ENCODE measurements around the gene PIP5K1C.
"Not testable (repeated sequence)": the region's sequence is repeated elsewhere in the genome, so short reads cannot be mapped to it uniquely, and the experiment has no call there.

The PIP5K1C gene

DNA sequence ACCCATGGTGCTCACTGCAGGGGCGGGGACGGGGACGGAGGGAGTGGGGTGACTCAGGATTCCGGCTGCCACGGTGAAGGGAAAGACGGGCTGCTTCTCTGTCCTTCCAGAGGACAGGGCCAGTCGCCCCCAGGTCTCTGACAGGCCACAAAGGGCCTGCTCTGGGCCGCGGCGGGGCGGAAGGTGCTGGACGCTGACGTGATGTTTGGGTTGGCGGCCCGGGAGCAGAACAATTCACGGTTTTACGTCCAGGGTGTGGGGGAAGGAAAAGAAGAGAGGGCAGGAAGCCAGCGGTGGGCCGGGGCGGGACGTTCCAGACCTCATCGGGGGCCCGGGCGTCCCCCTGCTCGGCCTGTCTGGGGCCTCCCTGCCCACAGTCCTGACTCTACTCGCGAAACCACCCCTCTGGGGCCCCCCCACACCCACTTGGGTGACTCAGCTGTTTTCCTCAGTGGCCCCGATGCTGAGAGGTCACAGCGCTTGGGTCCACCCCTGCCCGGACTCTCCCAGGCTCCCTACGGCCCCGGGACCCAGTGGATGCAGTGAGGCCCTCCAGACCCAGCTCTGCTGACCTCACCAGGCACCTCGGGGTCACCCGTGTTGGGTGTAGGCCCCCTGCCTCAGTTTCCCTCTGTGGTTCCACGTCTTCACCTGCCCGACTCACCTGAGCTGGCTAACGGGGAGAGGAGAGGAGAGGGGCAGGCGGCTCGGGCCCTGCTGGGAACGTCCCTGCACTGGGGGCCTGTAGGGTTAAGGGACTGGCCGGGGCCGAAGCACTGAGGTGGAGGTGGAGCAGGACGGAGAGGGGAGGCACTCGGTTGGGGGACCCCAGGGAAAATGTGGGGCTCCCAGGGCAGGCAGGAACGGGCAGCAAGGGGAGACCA is 29.2 kb downstream of the PIP5K1C start:
- peak; percentile 80 for ATAC-seq (replicated peaks)
- Mint-ChIP-seq H3K27ac (peak overlapping the region; percentile 74 to 82), H3K4me1 (ENCODE audit: low read depth in 2 of 2) (peaks cover 14 to 33% of the 10 kb centered on the region in 2 donors), H3K9me3 (no peaks in the 10 kb centered on the region), H3K4me3 (peak overlapping the region; percentile 68 to 73), H3K36me3 (ENCODE audit: insufficient read depth) (peaks cover 5% of the 10 kb centered on the region), H3K27me3 (no peaks in the 10 kb centered on the region)
- DNase-seq: peak in 2 of 3 experiments; percentile 33 to 34

DNA sequence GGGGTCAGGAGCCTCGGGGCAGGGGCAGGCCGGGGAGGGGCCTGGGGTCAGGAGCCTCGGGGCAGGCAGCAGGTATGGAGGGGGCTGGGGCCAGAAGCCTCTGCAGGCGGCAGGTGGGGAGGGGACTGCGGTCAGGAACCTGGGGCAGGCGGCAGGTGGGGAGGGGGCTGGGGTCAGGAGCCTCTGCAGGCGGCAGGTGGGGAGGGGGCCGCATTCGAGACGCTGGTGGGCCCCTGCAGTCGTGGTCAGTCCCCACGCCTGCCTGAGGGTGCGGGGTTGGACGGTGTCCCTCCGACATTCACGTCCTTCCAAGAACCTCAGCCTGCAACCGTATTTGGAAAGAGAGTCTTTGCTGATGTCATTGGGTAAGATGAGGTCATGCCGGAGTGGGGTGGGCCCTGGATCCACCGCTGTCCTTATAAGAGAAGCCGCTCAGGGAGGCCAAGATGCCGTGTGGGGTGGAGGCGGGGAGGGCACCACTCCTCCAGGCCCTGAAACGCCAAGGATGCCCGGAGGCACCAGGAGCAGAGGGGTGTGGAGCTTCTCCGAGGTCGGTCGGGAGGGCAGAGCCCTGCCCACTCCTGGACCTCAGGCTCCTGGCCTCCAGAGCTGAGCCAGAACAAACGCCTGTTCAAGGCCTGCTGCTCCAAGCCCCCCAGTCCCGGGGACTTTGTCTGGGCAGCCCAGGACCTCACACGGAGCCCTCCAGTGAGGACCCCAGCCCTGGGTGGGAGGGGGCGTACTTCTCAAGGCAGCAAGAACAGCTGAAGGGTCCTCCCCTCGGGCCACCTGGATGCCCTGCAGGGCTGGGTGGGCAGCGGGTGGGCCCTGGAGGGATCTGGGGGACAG is 30.1 kb downstream of the PIP5K1C start:
- ATAC-seq (replicated peaks) (no peak), DNase-seq (no peak)
- Mint-ChIP-seq H3K27ac (peak overlapping the region; percentile 76 to 82), H3K27me3 (no peaks in the 10 kb centered on the region), H3K4me1 (ENCODE audit: low read depth in 2 of 2) (peaks cover 16 to 33% of the 10 kb centered on the region in 2 donors), H3K4me3 (peak overlapping the region; percentile 68 to 73), H3K36me3 (ENCODE audit: insufficient read depth) (peaks cover 8% of the 10 kb centered on the region), H3K9me3 (no peaks in the 10 kb centered on the region)

DNA sequence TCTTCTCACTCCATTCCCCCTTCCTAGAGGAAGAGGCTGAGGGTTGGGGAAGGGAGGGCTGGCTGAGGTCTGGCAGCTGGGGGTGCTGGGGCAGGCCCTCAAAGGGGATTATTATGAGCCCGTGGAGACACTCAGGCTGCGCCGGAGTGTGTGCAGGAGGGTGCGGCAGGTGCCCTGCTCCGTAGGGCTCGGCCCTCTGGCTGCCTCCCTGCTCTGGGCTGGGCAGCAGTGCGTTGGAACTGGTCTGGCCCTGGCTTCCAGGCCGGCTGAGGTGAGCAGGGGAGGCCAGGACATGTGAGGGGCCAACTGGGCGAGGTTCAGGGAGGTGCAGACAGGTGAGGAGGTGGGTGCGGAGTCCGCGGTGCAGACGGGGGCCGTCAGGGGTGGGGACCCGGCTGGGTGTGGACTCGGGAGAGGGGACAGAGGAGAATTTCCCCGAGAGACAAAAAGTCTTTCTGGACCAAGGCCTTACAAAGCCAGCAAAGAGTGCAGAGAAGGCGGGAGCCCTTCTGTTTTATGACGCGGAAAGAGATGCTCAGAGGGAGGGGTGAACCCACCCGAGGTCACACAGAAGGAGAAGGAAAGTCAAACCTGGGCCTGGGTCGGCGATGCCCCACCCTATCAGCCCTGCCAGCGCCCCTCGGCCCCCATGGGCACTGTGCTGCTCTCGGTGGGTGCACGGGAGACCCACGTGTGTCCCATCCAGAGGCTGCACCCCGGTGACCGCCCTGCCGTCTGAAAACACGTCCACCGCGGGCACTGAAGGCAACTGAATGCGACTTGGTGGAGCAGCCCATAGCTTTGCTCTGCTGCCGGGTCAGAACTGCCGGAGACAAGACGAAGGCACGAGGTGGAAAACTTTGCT is 31.0 kb downstream of the PIP5K1C start:
- H3K9me3 Mint-ChIP-seq: no peaks in the 10 kb centered on the region
- no peaks in the 10 kb centered on the region for H3K27me3 Mint-ChIP-seq
- H3K27ac Mint-ChIP-seq: peak overlapping the region in 1 of 2 donors; percentile 76
- H3K4me1 Mint-ChIP-seq (ENCODE audit: low read depth in 2 of 2): peaks cover 16 to 33% of the 10 kb centered on the region in 2 donors
- ATAC-seq (replicated peaks): no peak
- DNase-seq: no peak
- peaks cover 8% of the 10 kb centered on the region for H3K36me3 Mint-ChIP-seq (ENCODE audit: insufficient read depth)
- peak overlapping the region in 1 of 2 donors; percentile 38 for H3K4me3 Mint-ChIP-seq

DNA sequence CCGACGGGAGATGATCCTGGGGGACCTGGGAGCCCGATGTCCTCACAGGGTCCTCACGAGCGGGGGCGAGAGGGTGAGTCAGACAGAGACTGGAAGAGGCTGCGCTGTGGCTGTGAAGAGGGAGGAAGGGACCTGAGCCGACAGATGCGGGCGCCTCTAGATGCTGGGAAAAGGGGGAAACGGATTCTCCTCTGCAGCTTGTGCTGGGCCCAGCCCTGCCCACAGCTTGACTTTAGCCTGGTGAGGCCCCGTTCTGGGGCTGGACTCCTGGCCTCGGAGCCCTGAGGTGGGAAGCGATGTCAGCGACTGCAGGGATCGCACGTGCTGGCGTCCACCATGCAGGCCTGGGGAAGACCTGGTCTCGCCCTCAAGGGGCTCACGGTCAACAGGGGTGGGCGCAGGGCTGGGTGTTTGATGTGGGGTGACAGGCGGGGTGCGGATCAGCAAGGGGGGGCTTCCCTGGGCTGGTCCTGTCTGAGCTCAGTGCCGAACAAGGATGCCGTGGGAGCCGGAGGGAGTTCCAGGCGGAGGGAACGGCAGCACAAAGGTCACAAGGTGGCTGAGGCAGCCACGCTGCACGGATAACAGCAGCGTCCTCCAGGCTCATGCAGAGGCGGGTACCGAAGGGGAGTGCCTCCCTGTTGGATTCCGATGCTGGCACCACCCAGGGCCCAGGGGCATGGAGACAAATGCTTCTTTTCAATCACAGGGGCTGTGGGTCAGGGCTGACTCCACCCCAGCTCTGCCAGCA is 31.8 kb downstream of the PIP5K1C start:
- H3K27ac Mint-ChIP-seq: peak overlapping the region in 1 of 2 donors; percentile 10
- no peak overlapping the region for H3K4me3 Mint-ChIP-seq

DNA sequence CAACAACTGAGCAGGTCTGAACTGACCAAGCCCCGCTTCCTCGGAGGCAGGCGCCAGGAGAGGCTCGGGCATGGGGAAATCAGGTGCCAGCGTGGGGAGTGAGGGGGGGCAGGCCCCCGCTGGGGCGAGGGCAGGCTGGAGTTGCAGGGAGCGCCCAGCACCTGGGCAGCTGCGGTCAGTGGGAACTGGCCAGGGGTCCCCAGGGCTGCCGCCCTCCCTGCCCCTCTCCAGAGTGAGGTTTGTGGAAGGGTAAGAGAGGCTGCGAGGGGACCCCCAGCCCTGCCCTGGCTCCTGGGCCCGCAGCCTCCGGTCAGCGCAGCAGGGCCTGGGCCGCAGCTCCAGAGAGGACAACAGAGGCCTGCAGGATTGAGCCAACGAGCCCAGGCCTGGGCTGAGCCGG is 32.5 kb downstream of the PIP5K1C start:
- no peaks in the 10 kb centered on the region for H3K9me3 Mint-ChIP-seq
- DNase-seq (no peak), ATAC-seq (replicated peaks) (no peak)
- H3K4me3 Mint-ChIP-seq: no peak overlapping the region
- peaks cover 16 to 28% of the 10 kb centered on the region in 2 donors for H3K4me1 Mint-ChIP-seq (ENCODE audit: low read depth in 2 of 2)
- H3K36me3 Mint-ChIP-seq (ENCODE audit: insufficient read depth): peaks cover 12% of the 10 kb centered on the region
- H3K27me3 Mint-ChIP-seq: no peaks in the 10 kb centered on the region
- peak overlapping the region; percentile 13 to 88 for H3K27ac Mint-ChIP-seq

More for the DNA sequence above, 31.8 kb downstream of the PIP5K1C start:
- Mint-ChIP-seq H3K4me1 (ENCODE audit: low read depth in 2 of 2) (peaks cover 16 to 31% of the 10 kb centered on the region in 2 donors), H3K27me3 (no peaks in the 10 kb centered on the region), H3K9me3 (no peaks in the 10 kb centered on the region), H3K36me3 (ENCODE audit: insufficient read depth) (peaks cover 8% of the 10 kb centered on the region)
- ATAC-seq (replicated peaks) (no peak), DNase-seq (no peak)

DNA sequence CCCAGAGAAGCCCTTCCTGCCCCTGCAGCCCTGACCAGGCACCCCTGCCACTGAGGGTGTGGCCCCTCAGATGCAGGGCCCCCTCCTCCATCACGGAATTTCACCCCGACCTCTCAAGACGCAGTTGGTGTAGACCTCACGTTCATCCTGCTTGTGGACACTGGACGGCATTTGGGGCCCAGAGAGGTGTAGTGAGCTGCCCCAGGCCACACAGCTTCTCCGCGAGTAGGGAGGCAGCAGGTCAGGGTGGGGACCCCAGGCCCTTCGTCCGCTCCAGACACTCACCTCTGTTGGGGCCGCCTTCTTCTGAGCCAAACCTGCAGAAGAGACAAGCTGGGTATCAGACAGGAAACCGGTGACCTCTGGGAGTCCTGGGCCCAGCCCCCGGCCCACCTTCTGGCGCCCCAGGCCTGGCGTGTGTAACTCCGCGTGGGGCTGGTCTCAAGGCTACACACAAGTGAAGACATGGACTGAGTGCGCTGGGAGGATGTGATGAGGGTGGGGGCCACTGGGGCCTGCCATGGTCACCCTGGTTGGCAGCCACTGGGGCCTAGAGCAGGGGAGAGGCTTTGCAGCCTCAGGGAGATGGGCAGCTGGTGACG is 33.1 kb downstream of the PIP5K1C start:
- peak overlapping the region; percentile 13 to 88 for H3K27ac Mint-ChIP-seq
- ATAC-seq (replicated peaks) (no peak), DNase-seq (no peak)
- no peaks in the 10 kb centered on the region for H3K9me3 Mint-ChIP-seq
- H3K4me1 Mint-ChIP-seq (ENCODE audit: low read depth in 2 of 2): peaks cover 16 to 25% of the 10 kb centered on the region in 2 donors
- no peaks in the 10 kb centered on the region for H3K27me3 Mint-ChIP-seq
- H3K4me3 Mint-ChIP-seq: no peak overlapping the region
- peaks cover 12% of the 10 kb centered on the region for H3K36me3 Mint-ChIP-seq (ENCODE audit: insufficient read depth)

DNA sequence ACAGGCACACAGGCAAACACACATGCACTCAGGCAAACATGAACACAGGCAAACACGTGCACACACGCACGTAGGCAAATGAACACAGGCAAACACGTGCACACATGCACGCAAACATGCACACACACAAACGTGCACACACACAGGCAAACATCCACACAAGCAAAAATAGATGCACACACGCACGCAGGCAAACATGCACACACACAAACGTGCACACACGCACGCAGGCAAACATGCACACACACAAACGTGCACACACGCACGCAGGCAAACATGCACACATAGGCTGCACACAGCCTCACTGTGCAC is 33.8 kb downstream of the PIP5K1C start:
- not testable (repeated sequence) for DNase-seq; H3K36me3 Mint-ChIP-seq (ENCODE audit: insufficient read depth); H3K27me3 Mint-ChIP-seq; H3K4me3 Mint-ChIP-seq; H3K9me3 Mint-ChIP-seq; ATAC-seq (replicated peaks)
- Mint-ChIP-seq H3K4me1 (ENCODE audit: low read depth in 2 of 2) (peaks cover 16 to 21% of the 10 kb centered on the region in 2 donors), H3K27ac (peak overlapping the region in 1 of 2 donors; percentile 88)

DNA sequence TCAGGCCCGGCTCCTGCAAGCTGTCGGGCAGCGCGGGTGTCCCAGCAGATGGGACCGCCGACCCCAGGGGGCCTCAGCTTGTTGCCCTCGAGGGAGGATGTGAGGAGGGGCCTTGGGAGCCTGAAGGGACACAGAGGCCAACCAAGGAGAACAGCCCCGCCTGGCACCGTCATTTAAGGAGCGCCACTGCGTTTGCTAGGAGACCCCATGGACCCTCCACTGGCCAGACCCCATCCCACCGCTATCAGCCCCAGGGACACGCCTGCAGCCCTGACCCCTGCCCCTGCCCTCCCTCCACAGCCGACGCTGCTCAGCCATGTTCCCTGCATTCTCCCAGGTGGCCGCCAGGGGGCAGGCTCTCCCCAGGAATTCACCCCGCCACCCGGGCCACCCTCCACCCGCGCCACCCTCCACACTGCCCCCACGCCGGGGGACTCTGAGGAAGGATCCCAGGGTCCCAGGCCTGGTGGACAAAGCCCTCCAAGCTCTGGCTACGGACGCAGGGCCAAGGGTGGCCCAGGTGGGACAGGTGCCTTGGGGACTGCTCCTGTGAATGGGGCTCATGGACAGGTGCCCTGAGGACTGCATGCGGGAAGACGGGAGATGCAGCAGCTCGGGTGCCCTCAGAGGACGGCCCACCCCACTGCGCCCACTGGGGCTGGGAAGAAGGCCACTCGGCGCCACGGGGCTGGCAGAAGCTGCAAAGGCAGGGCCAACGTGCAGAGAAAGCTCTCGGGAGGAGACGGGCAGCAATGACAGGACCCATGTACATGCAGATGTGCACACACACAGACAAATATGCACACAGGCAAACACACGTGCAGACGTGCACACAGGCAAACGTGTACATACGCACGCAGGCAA is 34.4 kb downstream of the PIP5K1C start:
- peak; percentile 75 to 81 (median 79) for DNase-seq
- peaks cover 10% of the 10 kb centered on the region for H3K36me3 Mint-ChIP-seq (ENCODE audit: insufficient read depth)
- no peak overlapping the region for H3K4me3 Mint-ChIP-seq
- H3K9me3 Mint-ChIP-seq: no peaks in the 10 kb centered on the region
- peak; percentile 93 for ATAC-seq (replicated peaks)
- no peak overlapping the region for H3K27ac Mint-ChIP-seq
- peaks cover 16% of the 10 kb centered on the region in 2 donors for H3K4me1 Mint-ChIP-seq (ENCODE audit: low read depth in 2 of 2)
- no peaks in the 10 kb centered on the region for H3K27me3 Mint-ChIP-seq

DNA sequence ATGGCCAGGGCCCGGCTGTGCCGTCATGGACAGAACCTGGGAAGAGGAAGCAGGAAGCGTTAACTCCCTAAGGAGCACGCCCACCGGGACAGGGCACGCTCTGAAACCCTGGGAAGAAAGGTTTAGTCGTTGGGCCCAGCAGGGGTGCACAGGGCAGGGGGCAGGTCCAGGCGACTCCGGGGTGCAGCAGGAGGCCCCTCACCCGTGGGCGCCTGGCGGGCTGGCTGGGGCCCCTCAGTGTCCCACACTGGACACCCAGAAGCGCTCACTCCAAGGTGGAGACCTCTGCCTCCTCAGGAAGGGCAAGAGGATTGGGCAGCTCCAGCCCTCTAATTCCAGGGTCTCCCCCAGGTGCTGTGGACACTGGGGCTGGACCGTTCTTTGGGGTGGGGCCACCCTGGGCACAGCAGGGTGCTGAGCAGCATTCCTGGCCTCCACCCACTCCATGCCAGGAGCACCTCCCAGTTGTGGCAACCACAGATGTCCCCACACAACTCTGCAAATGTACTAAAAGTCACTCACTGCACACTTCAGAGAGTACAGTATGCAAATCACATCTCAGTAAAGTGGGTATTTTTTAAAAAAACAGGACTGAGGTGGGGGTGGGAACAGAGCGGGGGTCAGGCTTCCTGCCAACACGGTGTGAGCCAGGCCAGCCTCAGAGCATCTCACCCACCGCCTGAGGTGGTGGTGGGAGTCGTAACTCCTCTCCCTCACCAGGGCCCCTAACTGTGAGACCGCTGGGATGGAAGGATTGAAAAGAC is 35.2 kb downstream of the PIP5K1C start:
- no peak overlapping the region for H3K27ac Mint-ChIP-seq

DNA sequence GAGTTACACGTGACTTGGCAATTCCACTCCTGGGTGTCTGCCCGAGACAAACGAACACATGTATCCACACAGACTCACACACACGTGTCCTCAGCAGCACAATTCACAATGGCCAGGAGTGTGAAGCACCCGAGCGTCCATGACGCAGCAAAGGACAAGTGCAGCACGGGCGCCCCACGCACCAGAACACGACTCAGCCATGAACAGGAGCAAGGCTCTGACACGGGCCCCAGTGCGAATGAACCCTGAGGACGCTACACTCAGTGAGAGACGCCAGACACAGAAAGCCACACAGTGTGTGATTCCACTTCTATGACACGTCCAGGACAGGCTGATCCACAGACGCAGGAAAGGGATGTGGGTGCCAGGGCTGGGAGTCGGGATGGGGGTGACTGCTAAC is 36.4 kb downstream of the PIP5K1C start:
- no peak overlapping the region for H3K27ac Mint-ChIP-seq
- H3K4me3 Mint-ChIP-seq: no peak overlapping the region
- ATAC-seq (replicated peaks) (no peak), DNase-seq (no peak)
- H3K27me3 Mint-ChIP-seq: no peaks in the 10 kb centered on the region
- no peaks in the 10 kb centered on the region for H3K9me3 Mint-ChIP-seq
- H3K36me3 Mint-ChIP-seq (ENCODE audit: insufficient read depth): peaks cover 10% of the 10 kb centered on the region
- peaks cover 12 to 13% of the 10 kb centered on the region in 2 donors for H3K4me1 Mint-ChIP-seq (ENCODE audit: low read depth in 2 of 2)

More for the DNA sequence above, 35.2 kb downstream of the PIP5K1C start:
- no peak for ATAC-seq (replicated peaks)
- peaks cover 12 to 13% of the 10 kb centered on the region in 2 donors for H3K4me1 Mint-ChIP-seq (ENCODE audit: low read depth in 2 of 2)
- H3K27me3 Mint-ChIP-seq: no peaks in the 10 kb centered on the region
- no peaks in the 10 kb centered on the region for H3K9me3 Mint-ChIP-seq
- H3K4me3 Mint-ChIP-seq: no peak overlapping the region
- DNase-seq: no peak
- H3K36me3 Mint-ChIP-seq (ENCODE audit: insufficient read depth): peaks cover 10% of the 10 kb centered on the region

Measured in effector memory CD8-positive, alpha-beta T cell (primary cell).